22Rv1 (cell line): ENCODE results near the gene ITM2C.

Source experiments
- ZFX ChIP-seq: fragments of 450-650 bp; IDR thresholded peaks from 2 replicates; pipeline ENCODE4 v1.6.1; 2017; ENCODE audit warnings: antibody characterized with exemption, borderline replicate concordance
- TF ChIP-seq, protein P1 (sequence below): fragments of 450-650 bp; IDR thresholded peaks from 2 replicates; pipeline ENCODE4 v1.5.1; 2017; ENCODE audit warnings: mild to moderate bottlenecking

DNA sequence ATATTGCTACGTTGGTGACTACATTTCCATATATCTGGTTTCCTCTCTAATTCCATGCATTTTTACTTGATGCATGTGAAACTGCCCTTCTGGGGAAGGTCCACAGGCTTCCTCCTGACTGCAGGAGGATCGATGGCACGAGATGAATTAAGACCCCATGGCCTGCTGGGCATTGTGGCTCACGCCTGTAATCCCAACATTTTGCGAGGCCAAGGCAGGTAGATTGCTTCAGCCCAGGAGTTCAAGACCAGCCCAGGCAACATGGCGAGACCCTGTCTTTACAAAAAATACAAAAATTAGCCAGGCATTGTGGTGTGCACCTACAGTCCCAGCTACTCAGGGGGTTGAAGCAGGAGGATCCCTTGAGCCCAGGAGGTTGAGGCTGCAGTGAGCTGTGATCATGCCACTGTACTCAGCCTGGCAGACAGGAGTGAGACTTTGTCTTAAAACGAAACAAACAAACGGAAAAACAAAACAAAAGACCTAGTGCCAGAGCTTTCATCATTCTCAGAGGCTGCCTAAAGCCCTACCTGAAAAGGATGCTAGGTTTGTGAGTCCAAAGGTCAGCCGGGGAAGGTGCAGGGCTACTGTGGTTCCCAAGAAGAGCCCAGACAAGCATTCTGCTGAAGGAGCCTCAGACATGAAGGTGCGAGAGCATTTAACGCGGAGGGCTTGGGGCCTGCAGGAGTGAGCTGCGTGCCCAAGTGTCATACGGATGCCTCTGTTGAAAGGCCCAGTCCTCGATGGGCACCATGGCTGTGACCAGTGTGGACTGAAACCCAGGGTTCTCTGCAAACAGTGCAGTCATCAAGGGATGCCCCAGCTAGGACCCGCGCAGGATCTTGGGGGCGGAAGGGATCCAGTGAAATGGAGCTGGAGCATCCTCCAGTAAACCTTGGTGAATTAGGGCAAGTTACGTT, 38.7 kb downstream of the ITM2C start:
- TF ChIP-seq, protein P1, sequence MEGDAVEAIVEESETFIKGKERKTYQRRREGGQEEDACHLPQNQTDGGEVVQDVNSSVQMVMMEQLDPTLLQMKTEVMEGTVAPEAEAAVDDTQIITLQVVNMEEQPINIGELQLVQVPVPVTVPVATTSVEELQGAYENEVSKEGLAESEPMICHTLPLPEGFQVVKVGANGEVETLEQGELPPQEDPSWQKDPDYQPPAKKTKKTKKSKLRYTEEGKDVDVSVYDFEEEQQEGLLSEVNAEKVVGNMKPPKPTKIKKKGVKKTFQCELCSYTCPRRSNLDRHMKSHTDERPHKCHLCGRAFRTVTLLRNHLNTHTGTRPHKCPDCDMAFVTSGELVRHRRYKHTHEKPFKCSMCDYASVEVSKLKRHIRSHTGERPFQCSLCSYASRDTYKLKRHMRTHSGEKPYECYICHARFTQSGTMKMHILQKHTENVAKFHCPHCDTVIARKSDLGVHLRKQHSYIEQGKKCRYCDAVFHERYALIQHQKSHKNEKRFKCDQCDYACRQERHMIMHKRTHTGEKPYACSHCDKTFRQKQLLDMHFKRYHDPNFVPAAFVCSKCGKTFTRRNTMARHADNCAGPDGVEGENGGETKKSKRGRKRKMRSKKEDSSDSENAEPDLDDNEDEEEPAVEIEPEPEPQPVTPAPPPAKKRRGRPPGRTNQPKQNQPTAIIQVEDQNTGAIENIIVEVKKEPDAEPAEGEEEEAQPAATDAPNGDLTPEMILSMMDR: no peak
- no peak for TF ChIP-seq ZFX
